D721Med (cell line): Measurements from ENCODE around the gene DZIP3.

Experiments
- DNase-seq: peaks from one replicate; pipeline ENCODE4 v3.0.0; 2011; ENCODE audit warnings: low spot score; ENCODE audit not compliant: insufficient read length
- FAIRE-seq: peaks from 2 replicates; lab custom pipeline; 2011; peaks lifted over from hg19 to GRCh38; lab: Jason Lieb, UNC
- CTCF ChIP-seq: IDR thresholded peaks from 2 replicates; pipeline ENCODE4 v1.5.1; 2012; ENCODE audit warnings: mild to moderate bottlenecking, control low read depth; ENCODE audit not compliant: insufficient read depth; ENCODE audit errors: missing control alignments

The DZIP3 gene

GRCh38 chr3:108589081-108589997 lies at the start of gene DZIP3, which contains the start of gene CIP2A:
TSS of gene DZIP3 (plus strand) at chr3:108589722. CDS start at chr3:108605407, 15,685 bp downstream.
TSS of gene CIP2A (minus strand) at chr3:108589438. CDS start at chr3:108589375, 63 bp downstream.
- FAIRE-seq, result no peak
- no peak for TF ChIP-seq CTCF
- DNase-seq, result peak; percentile 51

DNA sequence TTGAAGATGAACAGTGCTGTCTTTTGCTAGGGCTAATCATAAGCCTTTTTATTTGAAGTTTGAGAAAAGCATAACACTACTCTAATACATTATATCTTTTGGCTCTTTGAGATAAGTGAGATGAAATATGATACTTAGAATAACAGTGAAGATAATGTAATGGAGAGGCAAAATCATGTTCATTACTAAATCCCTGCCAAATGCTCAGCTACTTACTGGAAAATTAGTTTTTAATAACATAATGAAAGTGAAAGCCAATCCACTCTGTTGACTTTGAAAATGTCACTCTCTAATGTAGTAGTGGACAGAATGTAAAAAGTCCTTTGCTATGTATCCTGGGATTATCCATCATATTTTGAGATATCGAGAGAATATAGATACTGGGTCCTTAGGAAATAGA lies 43.3 kb upstream of the DZIP3 start:
- DNase-seq (no peak), FAIRE-seq (peak; percentile 88)
- TF ChIP-seq CTCF, result no peak

GRCh38 chr3:108546692-108547091 lies 42.8 kb upstream of the DZIP3 start:
- FAIRE-seq (no peak), DNase-seq (no peak)
- TF ChIP-seq CTCF, result no peak

DNA sequence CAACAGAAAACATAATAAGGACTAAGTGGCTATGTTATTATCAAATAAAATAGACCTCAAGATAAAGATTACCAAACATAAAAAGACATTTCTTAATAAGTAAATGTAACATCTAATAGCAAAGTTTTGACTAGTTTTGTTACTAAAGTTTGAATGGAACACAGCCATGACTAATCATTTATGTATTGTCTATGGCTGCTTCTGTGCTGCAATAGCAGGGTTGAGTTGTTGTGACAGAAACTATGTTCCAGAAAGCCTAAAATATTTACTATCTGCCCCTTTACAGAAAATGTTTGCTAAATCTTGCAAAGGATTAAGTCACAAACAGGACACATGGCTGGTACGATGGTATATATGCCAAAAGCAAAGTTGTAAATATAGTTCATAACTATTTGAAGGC lies 41.2 kb upstream of the DZIP3 start:
- DNase-seq, result no peak
- no peak for TF ChIP-seq CTCF

GRCh38 chr3:108548886-108549285 lies 40.6 kb upstream of the DZIP3 start:
- TF ChIP-seq CTCF, result no peak
- FAIRE-seq (no peak), DNase-seq (no peak)

More for the DNA sequence above, 41.2 kb upstream of the DZIP3 start:
- FAIRE-seq, result no peak

GRCh38 chr3:108552267-108553159 lies 37.0 kb upstream of the DZIP3 start:
- peak; percentile 57 for TF ChIP-seq CTCF
- DNase-seq, result no peak
- peak; percentile 91 for FAIRE-seq
